ENCODE data around the gene OCEL1.

The OCEL1 gene

DNA sequence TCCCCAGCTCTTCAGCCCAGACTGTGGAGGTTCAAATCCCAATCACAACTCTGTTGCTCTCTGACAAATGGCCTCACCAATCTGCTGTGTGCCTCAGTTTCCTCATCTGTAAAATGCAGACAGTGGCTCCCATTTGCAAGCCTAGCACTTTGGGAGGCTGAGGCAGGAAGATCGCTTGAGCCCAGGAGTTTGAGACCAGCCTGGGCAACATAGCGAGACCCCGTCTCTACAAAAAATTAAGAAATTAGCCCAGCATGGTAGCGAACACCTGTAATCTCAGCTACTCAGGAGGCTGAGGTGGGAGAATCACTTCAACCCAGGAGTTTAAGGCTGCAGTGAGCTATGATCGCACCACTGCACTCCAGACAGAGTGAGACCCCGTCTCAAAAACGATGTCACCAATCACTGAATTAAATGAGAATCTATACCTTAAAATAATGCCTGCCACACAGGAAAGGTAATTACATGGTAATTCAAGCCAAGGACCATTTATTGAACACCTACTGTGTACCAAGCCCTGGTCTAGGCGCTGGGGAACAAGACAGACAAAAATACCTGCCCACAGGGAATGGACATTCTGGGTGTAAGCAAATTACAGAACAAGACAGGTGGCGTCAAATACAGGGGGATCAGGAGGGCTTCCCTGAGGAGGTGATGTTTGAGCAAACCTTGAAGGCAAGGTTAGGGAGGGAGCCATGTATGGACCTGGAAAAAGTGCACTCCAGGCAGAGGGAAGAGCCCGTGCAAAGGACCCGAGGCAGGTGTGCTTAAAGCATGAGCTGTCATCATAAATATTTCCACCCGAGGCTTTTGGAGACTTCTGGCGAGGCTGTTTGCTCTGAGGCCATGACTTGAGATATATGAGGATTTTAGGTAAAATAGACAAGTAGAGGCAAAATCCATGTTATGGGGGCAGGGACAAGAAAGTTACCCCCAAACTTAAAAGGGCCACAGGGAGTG is 12.0 kb downstream of the OCEL1 start:
- no peak overlapping the region for H3K27ac ChIP-seq
- no peak for TF ChIP-seq CTCF (IDR thresholded peaks at IDR 0.05)
- H3K4me2 ChIP-seq (ENCODE audit: low read length) = no peak overlapping the region
- no peaks in the 10 kb centered on the region for H3K27me3 ChIP-seq (ENCODE audit: control insufficient read depth, insufficient read depth, low read length)
- no peak overlapping the region for H3K9ac ChIP-seq
- no peak overlapping the region for H3K4me3 ChIP-seq (ENCODE audit: low read depth, low read length)
- no peaks in the 10 kb centered on the region for H3K9me3 ChIP-seq (ENCODE audit: control insufficient read depth, low read length)
- no peaks in the 10 kb centered on the region for H3K36me3 ChIP-seq (ENCODE audit: control insufficient read depth, insufficient read depth, low read length)
- H3K79me2 ChIP-seq = peaks cover 15% of the 10 kb centered on the region
- H2AFZ ChIP-seq = no peak overlapping the region
- H3K4me1 ChIP-seq = peaks cover 20% of the 10 kb centered on the region

GRCh38 chr19:17240062-17240752 is 14.2 kb downstream of the OCEL1 start:
- Histone ChIP-seq H3K79me2 (peaks cover 17% of the 10 kb centered on the region), H3K27ac (no peak overlapping the region), H3K4me2 (ENCODE audit: low read length) (no peak overlapping the region), H3K9me3 (ENCODE audit: control insufficient read depth, low read length) (no peaks in the 10 kb centered on the region), H3K4me3 (ENCODE audit: low read depth, low read length) (no peak overlapping the region), H3K9ac (no peak overlapping the region), H3K36me3 (ENCODE audit: control insufficient read depth, insufficient read depth, low read length) (no peaks in the 10 kb centered on the region), H2AFZ (no peak overlapping the region), H3K27me3 (ENCODE audit: control insufficient read depth, insufficient read depth, low read length) (no peaks in the 10 kb centered on the region), H3K4me1 (peaks cover 14% of the 10 kb centered on the region)
- no peak for TF ChIP-seq CTCF (IDR thresholded peaks at IDR 0.05)

DNA sequence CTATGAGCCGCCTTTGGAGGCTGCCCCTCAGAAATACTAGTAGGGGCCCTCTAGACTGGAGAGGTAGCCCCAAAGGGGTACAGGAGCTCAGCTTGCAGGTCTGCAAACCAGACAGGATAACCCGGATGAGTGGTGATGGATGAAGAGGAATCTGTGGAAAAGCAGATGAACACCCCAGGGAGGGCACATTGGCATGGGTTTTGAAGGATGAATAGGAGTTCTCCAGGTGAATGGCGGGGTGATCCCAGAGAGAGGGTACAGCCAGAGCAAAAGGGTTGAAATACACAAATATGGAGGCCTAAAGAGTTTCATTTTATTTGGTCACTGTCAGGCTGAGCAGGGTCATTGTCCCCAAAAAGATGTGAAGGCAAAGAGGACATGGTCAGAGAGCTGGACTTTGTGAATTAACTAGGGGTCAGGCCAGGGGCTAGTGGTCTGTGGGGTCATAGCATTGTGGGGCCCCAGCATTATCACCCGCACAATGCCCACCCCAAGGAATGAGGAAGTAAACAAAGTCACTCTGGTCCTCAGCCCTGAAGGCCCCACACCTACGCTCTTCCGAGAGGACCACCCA is 14.9 kb downstream of the OCEL1 start:
- no peaks in the 10 kb centered on the region for H3K9me3 ChIP-seq (ENCODE audit: control insufficient read depth, low read length)
- no peak overlapping the region for H3K9ac ChIP-seq
- H2AFZ ChIP-seq = no peak overlapping the region
- no peak overlapping the region for H3K4me3 ChIP-seq (ENCODE audit: low read depth, low read length)
- H3K36me3 ChIP-seq (ENCODE audit: control insufficient read depth, insufficient read depth, low read length) = no peaks in the 10 kb centered on the region
- no peaks in the 10 kb centered on the region for H3K27me3 ChIP-seq (ENCODE audit: control insufficient read depth, insufficient read depth, low read length)
- TF ChIP-seq CTCF (IDR thresholded peaks at IDR 0.05) = no peak
- H3K4me1 ChIP-seq = peaks cover 13% of the 10 kb centered on the region
- H3K4me2 ChIP-seq (ENCODE audit: low read length) = no peak overlapping the region
- peaks cover 17% of the 10 kb centered on the region for H3K79me2 ChIP-seq
- H3K27ac ChIP-seq = no peak overlapping the region

- Histone ChIP-seq H3K4me2 (ENCODE audit: low read length) (peak overlapping the region; percentile 88), H3K9ac (no peak overlapping the region), H3K36me3 (ENCODE audit: control insufficient read depth, insufficient read depth, low read length) (no peaks in the 10 kb centered on the region), H3K79me2 (peaks cover 15% of the 10 kb centered on the region), H3K9me3 (ENCODE audit: control insufficient read depth, low read length) (no peaks in the 10 kb centered on the region), H3K4me1 (peaks cover 17% of the 10 kb centered on the region), H3K27me3 (ENCODE audit: control insufficient read depth, insufficient read depth, low read length) (no peaks in the 10 kb centered on the region), H3K4me3 (ENCODE audit: low read depth, low read length) (no peak overlapping the region), H3K27ac (no peak overlapping the region), H2AFZ (no peak overlapping the region)
- TF ChIP-seq CTCF (IDR thresholded peaks at IDR 0.05) = no peak
These were observed 16.6 kb downstream of the OCEL1 start for GRCh38 chr19:17242431-17243208.

All from parathyroid adenoma (tissue), 2 donors.